ENCODE results near the gene TRPM1. TPM values are rescaled to one million over a fixed set of nuclear protein-coding genes. Genes with fewer than 3 reads are reported as not detected.

The TRPM1 gene
- total RNA-seq, 1 donor from 2014 or later: not detected

DNA sequence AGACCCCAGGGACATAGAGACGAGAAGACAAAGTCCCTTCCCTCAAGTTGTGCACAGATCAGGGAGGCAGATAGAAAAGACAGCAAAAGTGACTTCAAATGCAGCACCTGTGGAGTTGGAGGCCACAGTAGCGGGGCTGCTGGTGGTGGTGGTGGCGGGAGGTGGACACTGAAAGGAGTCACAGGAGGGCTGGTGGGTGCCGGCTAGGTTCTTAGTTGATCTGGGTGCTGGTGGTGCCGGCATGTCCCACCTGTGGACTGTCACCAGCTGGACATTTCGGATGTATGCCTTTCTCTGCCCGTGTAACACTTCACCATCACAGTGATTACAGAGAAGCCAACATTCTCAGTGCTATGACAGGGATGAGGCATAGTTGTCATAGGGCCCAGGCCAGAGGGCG, 60.9 kb downstream of the TRPM1 start:
- H3K27ac Mint-ChIP-seq: no peak overlapping the region

DNA sequence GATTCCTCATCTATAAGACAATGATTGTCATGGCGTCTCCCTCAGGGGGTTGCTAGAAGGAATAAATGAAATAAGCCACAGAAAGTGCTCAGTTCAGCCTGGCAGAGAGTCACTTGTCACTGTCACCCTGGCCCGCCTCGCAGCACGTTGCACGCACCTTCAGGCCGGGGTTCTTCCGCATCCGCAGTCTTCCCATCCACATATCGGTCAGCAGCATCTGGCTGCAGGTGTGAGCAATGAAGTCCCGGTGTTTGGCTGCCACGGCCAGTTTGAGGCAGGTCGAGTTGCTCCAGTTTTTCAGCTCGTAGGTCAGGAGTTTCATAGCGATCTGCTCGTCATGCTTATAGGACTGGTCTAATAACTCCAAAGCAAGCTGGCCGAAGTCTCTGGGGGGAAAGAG, 61.6 kb downstream of the TRPM1 start:
- Mint-ChIP-seq H3K27ac (no peak overlapping the region), H3K27me3 (no peaks in the 10 kb centered on the region), H3K4me1 (peaks cover 12% of the 10 kb centered on the region), H3K36me3 (ENCODE audit: low read depth) (no peaks in the 10 kb centered on the region), H3K9me3 (no peaks in the 10 kb centered on the region), H3K4me3 (no peak overlapping the region)
- TF ChIP-seq, protein P1, sequence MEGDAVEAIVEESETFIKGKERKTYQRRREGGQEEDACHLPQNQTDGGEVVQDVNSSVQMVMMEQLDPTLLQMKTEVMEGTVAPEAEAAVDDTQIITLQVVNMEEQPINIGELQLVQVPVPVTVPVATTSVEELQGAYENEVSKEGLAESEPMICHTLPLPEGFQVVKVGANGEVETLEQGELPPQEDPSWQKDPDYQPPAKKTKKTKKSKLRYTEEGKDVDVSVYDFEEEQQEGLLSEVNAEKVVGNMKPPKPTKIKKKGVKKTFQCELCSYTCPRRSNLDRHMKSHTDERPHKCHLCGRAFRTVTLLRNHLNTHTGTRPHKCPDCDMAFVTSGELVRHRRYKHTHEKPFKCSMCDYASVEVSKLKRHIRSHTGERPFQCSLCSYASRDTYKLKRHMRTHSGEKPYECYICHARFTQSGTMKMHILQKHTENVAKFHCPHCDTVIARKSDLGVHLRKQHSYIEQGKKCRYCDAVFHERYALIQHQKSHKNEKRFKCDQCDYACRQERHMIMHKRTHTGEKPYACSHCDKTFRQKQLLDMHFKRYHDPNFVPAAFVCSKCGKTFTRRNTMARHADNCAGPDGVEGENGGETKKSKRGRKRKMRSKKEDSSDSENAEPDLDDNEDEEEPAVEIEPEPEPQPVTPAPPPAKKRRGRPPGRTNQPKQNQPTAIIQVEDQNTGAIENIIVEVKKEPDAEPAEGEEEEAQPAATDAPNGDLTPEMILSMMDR (IDR thresholded peaks at IDR 0.05): no peak
- intact Hi-C loops (cut with micrococcal nuclease): no loop called here
- DNase-seq (no peak), ATAC-seq (ENCODE audit: low read depth) (no peak)
- CTCF ChIA-PET: interaction anchor here (1.1 kb wide), 1 partner anchor 28 kb away, joined by 4 read pairs; no protein-coding TSS in a partner anchor
- POLR2A ChIA-PET: interaction anchor here (1.0 kb wide), 1 partner anchor 9 kb away, joined by 3 read pairs; no protein-coding TSS in a partner anchor

More for the DNA sequence above, 60.9 kb downstream of the TRPM1 start:
- TF ChIP-seq, protein P1 (IDR thresholded peaks at IDR 0.05): no peak
- Mint-ChIP-seq H3K9me3 (no peaks in the 10 kb centered on the region), H3K27me3 (no peaks in the 10 kb centered on the region), H3K4me3 (no peak overlapping the region), H3K4me1 (peaks cover 9% of the 10 kb centered on the region), H3K36me3 (ENCODE audit: low read depth) (no peaks in the 10 kb centered on the region)
- ChIA-PET CTCF (no interaction called here), POLR2A (no interaction called here)
- ATAC-seq (ENCODE audit: low read depth) (no peak), DNase-seq (no peak)
- intact Hi-C loops (cut with micrococcal nuclease): no loop called here

DNA sequence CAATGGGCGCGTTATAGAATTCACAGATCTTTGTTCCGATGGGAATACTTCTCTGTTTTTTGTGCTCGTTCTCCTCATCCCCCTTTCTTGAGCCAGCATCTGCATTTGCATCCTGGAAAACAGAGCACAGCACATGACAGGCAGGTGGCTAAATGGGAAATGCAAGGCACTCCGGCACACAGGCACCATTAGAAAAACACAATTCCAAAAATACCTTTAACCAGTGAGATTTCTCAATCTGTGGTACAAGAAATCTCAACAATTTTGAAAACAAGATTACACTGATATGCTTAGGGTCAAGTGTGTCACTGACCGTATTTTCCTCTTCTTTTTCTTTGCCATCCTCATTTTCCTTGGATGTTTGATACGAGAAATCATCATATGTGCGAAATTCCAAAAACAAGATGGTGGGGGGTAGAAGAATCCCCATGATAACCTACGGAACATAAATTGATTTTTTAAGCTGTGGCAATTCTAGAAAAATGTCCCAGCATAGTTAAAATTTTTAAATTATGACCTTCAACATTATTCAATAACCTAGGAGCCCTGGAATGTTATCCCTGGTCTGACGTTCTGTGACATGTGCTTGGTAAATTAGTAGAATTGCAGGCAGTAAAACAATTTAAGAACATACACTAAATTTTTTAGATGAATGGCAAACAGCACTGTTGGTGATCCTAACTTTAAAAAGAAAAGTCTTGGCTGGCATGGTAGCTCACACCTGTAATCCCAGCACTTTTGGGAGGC, 63.6 kb downstream of the TRPM1 start:
- POLR2A ChIA-PET: no interaction called here
- intact Hi-C loops (cut with micrococcal nuclease): no loop called here
- Mint-ChIP-seq H3K36me3 (ENCODE audit: low read depth) (no peaks in the 10 kb centered on the region), H3K4me3 (no peak overlapping the region), H3K4me1 (peaks cover 33% of the 10 kb centered on the region), H3K27ac (no peak overlapping the region), H3K27me3 (no peaks in the 10 kb centered on the region), H3K9me3 (no peaks in the 10 kb centered on the region)
- DNase-seq (no peak), ATAC-seq (ENCODE audit: low read depth) (no peak)
- CTCF ChIA-PET: no interaction called here
- TF ChIP-seq, protein P1 (IDR thresholded peaks at IDR 0.05): no peak

DNA sequence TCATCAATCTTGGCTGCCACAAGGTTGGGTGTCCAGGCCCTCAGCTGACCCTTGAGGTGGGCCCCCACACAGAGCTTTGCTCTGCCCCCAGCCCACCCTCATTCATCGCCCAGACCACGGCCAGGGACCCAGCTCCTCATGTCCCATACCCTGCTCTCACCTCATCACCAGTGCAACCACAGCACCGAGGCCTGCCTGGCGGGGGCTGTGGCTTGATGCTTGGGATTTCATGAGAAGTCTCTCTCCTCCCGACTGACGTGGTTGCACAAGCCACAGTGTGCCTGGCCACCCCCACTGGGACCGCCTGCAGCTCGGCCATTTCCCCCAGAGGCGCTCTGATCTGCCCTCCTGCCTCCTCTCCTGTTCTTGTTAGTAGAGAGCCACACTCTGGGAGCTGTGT, 64.7 kb downstream of the TRPM1 start:
- Mint-ChIP-seq H3K4me3 (no peak overlapping the region), H3K27ac (no peak overlapping the region), H3K27me3 (no peaks in the 10 kb centered on the region), H3K4me1 (peaks cover 39% of the 10 kb centered on the region), H3K9me3 (no peaks in the 10 kb centered on the region), H3K36me3 (ENCODE audit: low read depth) (no peaks in the 10 kb centered on the region)
- intact Hi-C loops (cut with micrococcal nuclease): no loop called here
- ATAC-seq (ENCODE audit: low read depth) (no peak), DNase-seq (no peak)
- ChIA-PET CTCF (no interaction called here), POLR2A (interaction anchor here (0.6 kb wide), 1 partner anchor 9 kb away, joined by 4 read pairs; no protein-coding TSS in a partner anchor)
- TF ChIP-seq, protein P1 (IDR thresholded peaks at IDR 0.05): no peak

DNA sequence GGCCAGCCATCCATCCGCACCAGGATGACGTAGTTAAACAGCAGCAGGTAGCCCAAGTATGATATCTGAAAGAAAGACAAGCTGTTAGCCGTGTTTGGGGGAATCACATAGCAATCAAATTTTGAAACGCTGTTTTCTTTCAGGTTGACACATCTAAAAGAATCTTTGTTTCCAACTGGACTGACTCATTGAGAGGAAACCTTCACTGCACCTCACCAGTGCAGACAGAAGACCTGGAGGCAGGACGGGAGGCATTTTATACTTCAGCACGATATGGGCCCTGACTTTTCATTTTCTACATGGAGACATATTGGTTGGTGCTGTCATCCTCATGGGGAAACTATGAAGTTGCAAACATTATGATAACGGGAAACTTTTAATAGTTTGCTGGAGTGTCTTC, 65.9 kb downstream of the TRPM1 start:
- POLR2A ChIA-PET: no interaction called here
- intact Hi-C loops (cut with micrococcal nuclease): no loop called here

More for the DNA sequence above, 65.9 kb downstream of the TRPM1 start:
- Mint-ChIP-seq H3K9me3 (no peaks in the 10 kb centered on the region), H3K4me3 (no peak overlapping the region), H3K27ac (no peak overlapping the region), H3K36me3 (ENCODE audit: low read depth) (no peaks in the 10 kb centered on the region), H3K4me1 (peaks cover 46% of the 10 kb centered on the region), H3K27me3 (no peaks in the 10 kb centered on the region)
- TF ChIP-seq, protein P1 (IDR thresholded peaks at IDR 0.05): no peak
- CTCF ChIA-PET: no interaction called here
- ATAC-seq (ENCODE audit: low read depth): no peak
- DNase-seq: no peak
